Measurements from ENCODE around the gene LANCL2.

The LANCL2 gene

DNA sequence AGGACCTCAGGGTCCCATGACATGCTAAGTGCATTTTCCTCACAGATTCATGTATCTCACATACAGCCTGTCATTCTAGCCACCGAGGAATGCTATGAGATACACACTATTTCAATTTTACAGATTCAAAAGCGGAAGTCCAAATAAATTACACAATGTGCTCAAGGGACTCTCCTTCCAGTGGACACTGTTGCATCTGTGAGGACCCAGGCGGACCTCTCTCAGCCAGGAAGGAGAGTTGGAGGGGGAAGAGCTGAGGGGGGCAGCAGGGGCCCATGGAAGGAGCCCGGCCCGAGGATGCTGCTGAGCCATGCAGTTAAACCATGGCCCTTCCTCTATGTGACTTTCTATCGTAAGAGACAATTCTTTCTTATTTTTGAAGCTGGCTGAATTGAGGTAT lies 113.6 kb downstream of the LANCL2 start:
- Histone ChIP-seq H3K9me3 (ENCODE audit: control insufficient read depth, low read length) (no peaks in the 10 kb centered on the region), H4K8ac (ENCODE audit: low read length) (no peak overlapping the region)
- 95% methylated on average over 3 of the region's 6 CpGs for WGBS

DNA sequence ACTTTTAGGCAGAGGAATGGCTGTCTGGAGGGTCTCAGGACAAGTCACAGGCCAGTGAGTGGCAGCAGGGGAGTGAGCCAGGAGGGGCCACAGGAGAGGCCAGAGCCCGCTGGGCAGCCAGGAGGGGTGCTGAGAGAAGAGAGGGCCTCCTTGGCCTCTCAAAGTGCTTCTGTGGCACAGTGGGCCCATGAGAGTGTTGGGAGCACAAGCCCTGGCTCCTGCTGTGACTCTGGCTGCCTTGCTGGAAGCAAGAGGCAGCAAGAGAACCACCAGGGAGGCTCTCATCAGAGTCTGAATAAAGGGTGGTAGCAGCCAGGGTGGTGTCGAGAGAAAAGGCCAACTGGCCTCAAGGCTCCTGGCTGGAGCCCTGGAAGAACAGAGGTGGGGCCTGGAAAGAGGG lies 116.0 kb downstream of the LANCL2 start:
- H2BK15ac ChIP-seq (ENCODE audit: low read depth, poor library complexity, severe bottlenecking) = peak overlapping the region; percentile 6
- H2BK120ac ChIP-seq (ENCODE audit: low read depth, low read length) = no peak overlapping the region
- no peak for DNase-seq
- H3K18ac ChIP-seq (ENCODE audit: low read depth in 1 of 2, low read length in 2 of 2) = no peak overlapping the region
- peaks cover 28% of the 10 kb centered on the region for H3K4me1 ChIP-seq (ENCODE audit: control insufficient read depth, insufficient read depth, low read depth, low read length)
- H2BK5ac ChIP-seq (ENCODE audit: low read depth, low read length, poor library complexity, severe bottlenecking) = no peak overlapping the region
- peak overlapping the region in 1 of 2 experiments; percentile 3 for H3K4ac ChIP-seq (ENCODE audit: low read depth in 1 of 2, low read length in 2 of 2)
- H2BK12ac ChIP-seq (ENCODE audit: low read length in 2 of 2) = no peak overlapping the region
- no peak overlapping the region for H4K91ac ChIP-seq (ENCODE audit: low read length)
- 95% methylated on average over 2 of the region's 2 CpGs for WGBS
- H3K79me1 ChIP-seq (replicated peaks; ENCODE audit: low read length, poor library complexity, severe bottlenecking) = peaks cover 33% of the 10 kb centered on the region
- H3K36me3 ChIP-seq (ENCODE audit: control insufficient read depth in 1 of 2, insufficient read depth in 2 of 2, low read depth in 1 of 2, low read length in 2 of 2) = peaks cover 40 to 49% of the 10 kb centered on the region in 2 experiments
- no peak overlapping the region for H3K14ac ChIP-seq (ENCODE audit: low read length in 2 of 2)
- no peak overlapping the region for H2AFZ ChIP-seq (ENCODE audit: low read depth, low read length)
- H2AK5ac ChIP-seq (ENCODE audit: low read length, severe bottlenecking) = peak overlapping the region; percentile 31
- H3K27me3 ChIP-seq (ENCODE audit: control insufficient read depth in 1 of 2, insufficient read depth in 1 of 2, low read length in 2 of 2) = no peaks in the 10 kb centered on the region
- H3K9ac ChIP-seq (ENCODE audit: low read length) = no peak overlapping the region
- no peak overlapping the region for H3K27ac ChIP-seq (ENCODE audit: low read length, poor library complexity, severe bottlenecking)
- no peak overlapping the region for H3K4me2 ChIP-seq (ENCODE audit: low read length, poor library complexity, severe bottlenecking)
- H4K8ac ChIP-seq (ENCODE audit: low read length) = no peak overlapping the region
- H3K23ac ChIP-seq (ENCODE audit: low read length in 2 of 2) = no peak overlapping the region
- no peaks in the 10 kb centered on the region for H3K9me3 ChIP-seq (ENCODE audit: control insufficient read depth, low read length)
- H3K4me3 ChIP-seq (ENCODE audit: insufficient read depth in 1 of 2, low read depth in 1 of 2, low read length in 2 of 2) = no peak overlapping the region

More for the DNA sequence above, 113.6 kb downstream of the LANCL2 start:
- Histone ChIP-seq H2AK5ac (ENCODE audit: low read length, severe bottlenecking) (peak overlapping the region; percentile 58), H3K36me3 (ENCODE audit: control insufficient read depth in 1 of 2, insufficient read depth in 2 of 2, low read depth in 1 of 2, low read length in 2 of 2) (peaks cover 42 to 50% of the 10 kb centered on the region in 2 experiments), H3K27ac (ENCODE audit: low read length, poor library complexity, severe bottlenecking) (peak overlapping the region; percentile 55), H3K14ac (ENCODE audit: low read length in 2 of 2) (peak overlapping the region in 1 of 2 experiments; percentile 83), H4K91ac (ENCODE audit: low read length) (no peak overlapping the region), H2BK15ac (ENCODE audit: low read depth, poor library complexity, severe bottlenecking) (no peak overlapping the region), H3K23ac (ENCODE audit: low read length in 2 of 2) (no peak overlapping the region), H3K4me3 (ENCODE audit: insufficient read depth in 1 of 2, low read depth in 1 of 2, low read length in 2 of 2) (peak overlapping the region in 1 of 2 experiments; percentile 13), H2BK5ac (ENCODE audit: low read depth, low read length, poor library complexity, severe bottlenecking) (no peak overlapping the region), H3K18ac (ENCODE audit: low read depth in 1 of 2, low read length in 2 of 2) (no peak overlapping the region), H2BK12ac (ENCODE audit: low read length in 2 of 2) (peak overlapping the region in 1 of 2 experiments; percentile 50), H3K79me1 (replicated peaks; ENCODE audit: low read length, poor library complexity, severe bottlenecking) (peaks cover 35% of the 10 kb centered on the region), H3K4ac (ENCODE audit: low read depth in 1 of 2, low read length in 2 of 2) (no peak overlapping the region), H2BK120ac (ENCODE audit: low read depth, low read length) (no peak overlapping the region), H2AFZ (ENCODE audit: low read depth, low read length) (no peak overlapping the region), H3K4me1 (ENCODE audit: control insufficient read depth, insufficient read depth, low read depth, low read length) (peaks cover 36% of the 10 kb centered on the region), H3K9ac (ENCODE audit: low read length) (peak overlapping the region; percentile 4), H3K27me3 (ENCODE audit: control insufficient read depth in 1 of 2, insufficient read depth in 1 of 2, low read length in 2 of 2) (no peaks in the 10 kb centered on the region), H3K4me2 (ENCODE audit: low read length, poor library complexity, severe bottlenecking) (no peak overlapping the region)
- DNase-seq = peak; percentile 10

DNA sequence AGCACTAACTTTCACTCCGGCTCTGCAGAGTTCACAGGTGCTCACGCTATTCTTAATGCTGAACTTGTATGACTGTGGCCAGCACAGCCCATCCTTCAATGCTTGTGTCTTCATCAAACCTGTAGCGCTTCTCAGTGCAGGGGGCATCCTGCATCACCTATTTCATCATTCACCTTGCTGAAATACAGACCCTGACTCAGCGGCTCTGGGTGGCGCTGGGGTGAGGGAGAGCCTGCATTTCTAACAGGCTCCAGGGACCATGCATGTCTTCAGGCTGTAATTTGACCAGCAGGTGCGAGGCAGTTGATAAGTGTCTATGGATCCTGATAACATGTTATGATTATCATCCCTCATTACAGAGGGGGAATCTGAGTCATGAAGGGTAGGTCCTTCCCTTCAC lies 117.9 kb downstream of the LANCL2 start:
- Histone ChIP-seq H3K18ac (ENCODE audit: low read depth in 1 of 2, low read length in 2 of 2) (no peak overlapping the region), H3K4me1 (ENCODE audit: control insufficient read depth, insufficient read depth, low read depth, low read length) (peaks cover 12% of the 10 kb centered on the region), H3K36me3 (ENCODE audit: control insufficient read depth in 1 of 2, insufficient read depth in 2 of 2, low read depth in 1 of 2, low read length in 2 of 2) (peaks cover 37 to 57% of the 10 kb centered on the region in 2 experiments), H2BK12ac (ENCODE audit: low read length in 2 of 2) (no peak overlapping the region), H3K4ac (ENCODE audit: low read depth in 1 of 2, low read length in 2 of 2) (no peak overlapping the region), H3K23ac (ENCODE audit: low read length in 2 of 2) (no peak overlapping the region), H2BK5ac (ENCODE audit: low read depth, low read length, poor library complexity, severe bottlenecking) (no peak overlapping the region), H3K9me3 (ENCODE audit: control insufficient read depth, low read length) (no peaks in the 10 kb centered on the region), H3K9ac (ENCODE audit: low read length) (no peak overlapping the region), H2AFZ (ENCODE audit: low read depth, low read length) (no peak overlapping the region), H2AK5ac (ENCODE audit: low read length, severe bottlenecking) (no peak overlapping the region), H3K27ac (ENCODE audit: low read length, poor library complexity, severe bottlenecking) (no peak overlapping the region), H3K4me2 (ENCODE audit: low read length, poor library complexity, severe bottlenecking) (no peak overlapping the region), H4K91ac (ENCODE audit: low read length) (no peak overlapping the region), H2BK120ac (ENCODE audit: low read depth, low read length) (no peak overlapping the region), H4K8ac (ENCODE audit: low read length) (no peak overlapping the region), H3K14ac (ENCODE audit: low read length in 2 of 2) (no peak overlapping the region), H2BK15ac (ENCODE audit: low read depth, poor library complexity, severe bottlenecking) (no peak overlapping the region), H3K79me1 (replicated peaks; ENCODE audit: low read length, poor library complexity, severe bottlenecking) (peaks cover 39% of the 10 kb centered on the region), H3K4me3 (ENCODE audit: insufficient read depth in 1 of 2, low read depth in 1 of 2, low read length in 2 of 2) (no peak overlapping the region), H3K27me3 (ENCODE audit: control insufficient read depth in 1 of 2, insufficient read depth in 1 of 2, low read length in 2 of 2) (no peaks in the 10 kb centered on the region)
- no peak for DNase-seq
- WGBS = 97% methylated on average over 5 of the region's 6 CpGs

Measured in mesenchymal stem cell (in vitro differentiated cells and primary cell).